ENCODE measurements around the gene GPC4.

DNA sequence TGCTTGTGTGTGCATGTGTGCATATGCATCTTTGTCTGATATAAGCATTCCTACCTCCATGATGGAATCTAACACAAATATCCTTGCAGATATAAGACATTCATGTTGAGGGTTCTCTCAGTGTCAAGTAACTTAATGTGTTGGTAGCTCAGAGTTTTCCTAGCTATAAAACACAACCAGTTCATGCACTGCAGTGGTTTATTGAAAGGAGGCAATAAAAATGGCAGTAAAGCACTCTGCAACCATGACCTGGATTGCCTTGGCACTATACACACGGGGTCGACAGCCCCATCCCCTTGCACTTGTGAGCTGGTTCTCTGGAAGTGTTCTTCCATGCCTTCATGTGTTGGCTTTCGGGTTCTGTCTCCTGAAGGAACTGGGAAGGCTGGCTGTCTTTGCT is 38.9 kb downstream of the GPC4 start:
- TF ChIP-seq, protein P1, sequence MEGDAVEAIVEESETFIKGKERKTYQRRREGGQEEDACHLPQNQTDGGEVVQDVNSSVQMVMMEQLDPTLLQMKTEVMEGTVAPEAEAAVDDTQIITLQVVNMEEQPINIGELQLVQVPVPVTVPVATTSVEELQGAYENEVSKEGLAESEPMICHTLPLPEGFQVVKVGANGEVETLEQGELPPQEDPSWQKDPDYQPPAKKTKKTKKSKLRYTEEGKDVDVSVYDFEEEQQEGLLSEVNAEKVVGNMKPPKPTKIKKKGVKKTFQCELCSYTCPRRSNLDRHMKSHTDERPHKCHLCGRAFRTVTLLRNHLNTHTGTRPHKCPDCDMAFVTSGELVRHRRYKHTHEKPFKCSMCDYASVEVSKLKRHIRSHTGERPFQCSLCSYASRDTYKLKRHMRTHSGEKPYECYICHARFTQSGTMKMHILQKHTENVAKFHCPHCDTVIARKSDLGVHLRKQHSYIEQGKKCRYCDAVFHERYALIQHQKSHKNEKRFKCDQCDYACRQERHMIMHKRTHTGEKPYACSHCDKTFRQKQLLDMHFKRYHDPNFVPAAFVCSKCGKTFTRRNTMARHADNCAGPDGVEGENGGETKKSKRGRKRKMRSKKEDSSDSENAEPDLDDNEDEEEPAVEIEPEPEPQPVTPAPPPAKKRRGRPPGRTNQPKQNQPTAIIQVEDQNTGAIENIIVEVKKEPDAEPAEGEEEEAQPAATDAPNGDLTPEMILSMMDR (IDR thresholded peaks at IDR 0.05): no peak
- no peak for TF ChIP-seq POLR2AphosphoS5 (IDR thresholded peaks at IDR 0.05; ENCODE audit: low read depth, low read length)
- no peak for TF ChIP-seq TCF7L2 (IDR thresholded peaks at IDR 0.05; ENCODE audit: low read depth, low read length)
- TF ChIP-seq, protein P2, sequence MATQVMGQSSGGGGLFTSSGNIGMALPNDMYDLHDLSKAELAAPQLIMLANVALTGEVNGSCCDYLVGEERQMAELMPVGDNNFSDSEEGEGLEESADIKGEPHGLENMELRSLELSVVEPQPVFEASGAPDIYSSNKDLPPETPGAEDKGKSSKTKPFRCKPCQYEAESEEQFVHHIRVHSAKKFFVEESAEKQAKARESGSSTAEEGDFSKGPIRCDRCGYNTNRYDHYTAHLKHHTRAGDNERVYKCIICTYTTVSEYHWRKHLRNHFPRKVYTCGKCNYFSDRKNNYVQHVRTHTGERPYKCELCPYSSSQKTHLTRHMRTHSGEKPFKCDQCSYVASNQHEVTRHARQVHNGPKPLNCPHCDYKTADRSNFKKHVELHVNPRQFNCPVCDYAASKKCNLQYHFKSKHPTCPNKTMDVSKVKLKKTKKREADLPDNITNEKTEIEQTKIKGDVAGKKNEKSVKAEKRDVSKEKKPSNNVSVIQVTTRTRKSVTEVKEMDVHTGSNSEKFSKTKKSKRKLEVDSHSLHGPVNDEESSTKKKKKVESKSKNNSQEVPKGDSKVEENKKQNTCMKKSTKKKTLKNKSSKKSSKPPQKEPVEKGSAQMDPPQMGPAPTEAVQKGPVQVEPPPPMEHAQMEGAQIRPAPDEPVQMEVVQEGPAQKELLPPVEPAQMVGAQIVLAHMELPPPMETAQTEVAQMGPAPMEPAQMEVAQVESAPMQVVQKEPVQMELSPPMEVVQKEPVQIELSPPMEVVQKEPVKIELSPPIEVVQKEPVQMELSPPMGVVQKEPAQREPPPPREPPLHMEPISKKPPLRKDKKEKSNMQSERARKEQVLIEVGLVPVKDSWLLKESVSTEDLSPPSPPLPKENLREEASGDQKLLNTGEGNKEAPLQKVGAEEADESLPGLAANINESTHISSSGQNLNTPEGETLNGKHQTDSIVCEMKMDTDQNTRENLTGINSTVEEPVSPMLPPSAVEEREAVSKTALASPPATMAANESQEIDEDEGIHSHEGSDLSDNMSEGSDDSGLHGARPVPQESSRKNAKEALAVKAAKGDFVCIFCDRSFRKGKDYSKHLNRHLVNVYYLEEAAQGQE (IDR thresholded peaks at IDR 0.05; ENCODE audit: insufficient read depth in 1 of 2, low read depth in 2 of 2, low read length in 1 of 2): no peak
- TF ChIP-seq SIN3A (IDR thresholded peaks at IDR 0.05; ENCODE audit: borderline replicate concordance, insufficient read depth, low read depth, low read length): no peak
